Ureter (tissue), 1 donor: ENCODE results near the gene SUCLG2. TPM values are rescaled to one million over a fixed set of nuclear protein-coding genes. Genes with fewer than 3 reads are reported as not detected.

Experiments used
- DNase-seq: peaks from one replicate; pipeline ENCODE4 v3.0.0-alpha.2; 2020; ENCODE audit warnings: low spot score
- total RNA-seq: library from RNA; stranded (reverse); gene quantifications from one replicate; pipeline ENCODE4 v1.2.4, GENCODE V29; 2023
- donor health status: DM: yes; HTN: yes; CAD: no.

SUCLG2 gene
- total RNA-seq, 1 donor from 2014 or later = 70.8 TPM

- DNase-seq = no peak
These were observed 196.0 kb downstream of the SUCLG2 start for GRCh38 chr3:67458408-67458807.

GRCh38 chr3:67453628-67454027 is 200.8 kb downstream of the SUCLG2 start:
- DNase-seq = no peak

GRCh38 chr3:67450153-67450552 is 204.3 kb downstream of the SUCLG2 start:
- DNase-seq = no peak

GRCh38 chr3:67447393-67447792 is 207.0 kb downstream of the SUCLG2 start:
- DNase-seq = no peak

GRCh38 chr3:67437789-67438188 is 216.6 kb downstream of the SUCLG2 start:
- no peak for DNase-seq

- no peak for DNase-seq
These were observed 217.3 kb downstream of the SUCLG2 start for GRCh38 chr3:67437090-67437489.

GRCh38 chr3:67433109-67433508 is 221.3 kb downstream of the SUCLG2 start:
- no peak for DNase-seq

- no peak for DNase-seq
These were observed 222.5 kb downstream of the SUCLG2 start for GRCh38 chr3:67431887-67432286.

GRCh38 chr3:67423722-67424121 is 230.7 kb downstream of the SUCLG2 start:
- no peak for DNase-seq

GRCh38 chr3:67421912-67422311 is 232.5 kb downstream of the SUCLG2 start:
- no peak for DNase-seq

GRCh38 chr3:67419779-67420178 is 234.6 kb downstream of the SUCLG2 start:
- no peak for DNase-seq

- no peak for DNase-seq
These were observed 235.2 kb downstream of the SUCLG2 start for GRCh38 chr3:67419218-67419529.

GRCh38 chr3:67418426-67419217 is 235.8 kb downstream of the SUCLG2 start:
- no peak for DNase-seq

- DNase-seq = no peak
These were observed 237.7 kb downstream of the SUCLG2 start for GRCh38 chr3:67416703-67417102.

GRCh38 chr3:67415511-67415910 is 238.9 kb downstream of the SUCLG2 start:
- no peak for DNase-seq

GRCh38 chr3:67414740-67415139 is 239.7 kb downstream of the SUCLG2 start:
- no peak for DNase-seq

GRCh38 chr3:67405193-67405592 is 249.2 kb downstream of the SUCLG2 start:
- no peak for DNase-seq

GRCh38 chr3:67402873-67403272 is 251.5 kb downstream of the SUCLG2 start:
- DNase-seq = no peak

- no peak for DNase-seq
These were observed 252.5 kb downstream of the SUCLG2 start for GRCh38 chr3:67401921-67402320.

- no peak for DNase-seq
These were observed 253.9 kb downstream of the SUCLG2 start for GRCh38 chr3:67400476-67400875.

GRCh38 chr3:67389176-67389575 is 265.2 kb downstream of the SUCLG2 start:
- no peak for DNase-seq

- DNase-seq = no peak
These were observed 265.7 kb downstream of the SUCLG2 start for GRCh38 chr3:67388738-67389137.

- DNase-seq = no peak
These were observed 268.0 kb downstream of the SUCLG2 start for GRCh38 chr3:67386451-67386850.

GRCh38 chr3:67384760-67385397 is 269.5 kb downstream of the SUCLG2 start:
- DNase-seq = no peak
